ENCODE measurements around the gene FAAH. TPM values are rescaled to one million over a fixed set of nuclear protein-coding genes. Genes with fewer than 3 reads are reported as not detected.

Gene FAAH
- total and polyA plus RNA-seq, 2 of the 13 experiments (the other 11 are each of a cell fraction or from before 2014, with no cell fraction given) = 5.4 to 11.0 TPM

- DNase-seq (ENCODE audit: low spot score) = no peak
- ATAC-seq = no peak
- Histone ChIP-seq H3K4me2 (ENCODE audit: low read depth, low read length) (no peak overlapping the region), H3K4me3 (replicated peaks in 1 of 3; ENCODE audit: insufficient read depth in 1 of 3, low read depth in 2 of 3, low read length in 3 of 3) (no peak overlapping the region), H3K9me3 (ENCODE audit: low read length) (no peaks in the 10 kb centered on the region), H3K79me2 (ENCODE audit: insufficient read depth, low read length) (no peaks in the 10 kb centered on the region), H4K20me1 (ENCODE audit: insufficient read depth, low read length) (no peaks in the 10 kb centered on the region), H3K4me1 (ENCODE audit: insufficient read depth, low read length) (no peaks in the 10 kb centered on the region), H3K36me3 (replicated peaks in 1 of 2; ENCODE audit: control insufficient read depth in 1 of 2, insufficient read depth in 2 of 2, low read length in 2 of 2) (peaks cover 14 to 31% of the 10 kb centered on the region in 2 experiments), H2AFZ (ENCODE audit: low read length) (no peak overlapping the region), H3K27me3 (ENCODE audit: control insufficient read depth in 1 of 2, insufficient read depth in 2 of 2, low read length in 2 of 2) (no peaks in the 10 kb centered on the region), H3K27ac (ENCODE audit: extremely low read length, insufficient read depth, low read length) (no peak overlapping the region), H3K9ac (ENCODE audit: insufficient read depth, low read depth, low read length) (no peak overlapping the region)
- ChIA-PET CTCF (ENCODE audit: low intra/inter-chr PET ratio, low total read pairs) (no interaction called here), POLR2A (no interaction called here)
- BruUV-seq (replicated peaks) = TSS peak; percentile 37
- WGBS (ENCODE audit: low lambda C conversion rate) = 98% methylated on average over 4 of the region's 5 CpGs
- in situ Hi-C loops (cut with HindIII; ENCODE audit: extremely low pct_ligation_motif_present, low pct_unique_long_range_greater_than_20kb) = no loop called here
- FAIRE-seq = no peak
- intact Hi-C loops (cut with micrococcal nuclease; ENCODE audit: unreplicated experiment) = no loop called here
- TF ChIP-seq KAT2B (IDR thresholded peaks at IDR 0.05; ENCODE audit: borderline replicate concordance, low read depth, low read length) (no peak), HDAC1 (CRISPR knock-in tag; IDR thresholded peaks at IDR 0.05) (no peak), LRRFIP1 (CRISPR knock-in tag; conservative IDR thresholded peaks at IDR 0.05) (no peak), ZNF746 (CRISPR knock-in tag; IDR thresholded peaks at IDR 0.05) (no peak), ZBTB43 (CRISPR knock-in tag; conservative IDR thresholded peaks at IDR 0.05) (no peak), PCBP2 (optimal IDR thresholded peaks at IDR 0.05; ENCODE audit: low read depth, low read length, poor library complexity, severe bottlenecking) (no peak), AKNA (CRISPR knock-in tag; IDR thresholded peaks at IDR 0.05; ENCODE audit: borderline replicate concordance) (no peak), CCDC6 (CRISPR knock-in tag; IDR thresholded peaks at IDR 0.05) (no peak), RFX5 (IDR thresholded peaks at IDR 0.05; ENCODE audit: low read depth, low read length) (no peak), ZNF747 (CRISPR knock-in tag; IDR thresholded peaks at IDR 0.05; ENCODE audit: borderline replicate concordance) (no peak), ZNF737 (CRISPR knock-in tag; IDR thresholded peaks at IDR 0.05; ENCODE audit: borderline replicate concordance) (no peak), GTF3A (CRISPR knock-in tag; conservative IDR thresholded peaks at IDR 0.05) (no peak), ZNF629 (CRISPR knock-in tag; conservative IDR thresholded peaks at IDR 0.05) (no peak), ZNF678 (CRISPR knock-in tag; IDR thresholded peaks at IDR 0.05) (no peak), DDIT3 (CRISPR knock-in tag; IDR thresholded peaks at IDR 0.05) (no peak), ZNF841 (CRISPR knock-in tag; IDR thresholded peaks at IDR 0.05; ENCODE audit: borderline replicate concordance) (no peak), ZNF317 (CRISPR knock-in tag; IDR thresholded peaks at IDR 0.05) (no peak), HMGA1 (CRISPR knock-in tag; conservative IDR thresholded peaks at IDR 0.05) (no peak)
These were observed 31.0 kb upstream of the FAAH start for GRCh38 chr1:46363121-46363520.
